ENCODE measurements around the gene BLACAT1. TPM values are rescaled to one million over a fixed set of nuclear protein-coding genes. Genes with fewer than 3 reads are reported as not detected.

The BLACAT1 gene
- total RNA-seq, 1 experiment from 2014 or later: 9.8 TPM

DNA sequence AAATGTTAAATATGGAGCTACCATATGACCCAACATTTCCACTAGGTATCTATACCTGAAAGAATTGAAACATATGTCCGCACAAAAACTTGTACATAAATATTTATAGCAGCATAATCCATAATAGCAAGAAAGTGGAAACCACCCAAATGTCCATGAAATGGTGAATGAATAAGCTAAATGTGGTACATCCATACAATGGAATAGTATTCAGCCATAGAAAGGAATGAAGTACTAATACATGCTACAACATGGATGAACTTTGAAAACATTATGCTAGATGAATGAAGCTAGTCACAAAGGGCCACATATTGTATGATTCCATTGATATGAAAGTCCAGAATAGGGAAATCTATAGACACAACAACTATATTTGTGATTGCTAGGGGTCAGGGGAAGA, 20.0 kb upstream of the BLACAT1 start:
- ChIA-PET CTCF (interaction anchor here (0.7 to 4.7 kb wide), 3 partner anchors 11 to 53 kb away, joined by 3 to 51 read pairs (median 4); no protein-coding TSS in a partner anchor), POLR2A (no interaction called here)
- Mint-ChIP-seq H3K9me3 (peaks cover 17% of the 10 kb centered on the region), H3K4me1 (peaks cover 39% of the 10 kb centered on the region), H3K27ac (no peak overlapping the region), H3K27me3 (ENCODE audit: low read depth) (peaks cover 48% of the 10 kb centered on the region), H3K4me3 (no peak overlapping the region), H3K36me3 (peaks cover 15% of the 10 kb centered on the region)
- ATAC-seq (no peak), DNase-seq (ENCODE audit: low spot score) (no peak)
- no peak for TF ChIP-seq GTF2I (CRISPR knock-in tag; conservative IDR thresholded peaks at IDR 0.05)
- TF ChIP-seq TEAD4 (CRISPR knock-in tag; IDR thresholded peaks at IDR 0.05): no peak
- TF ChIP-seq ATF3 (CRISPR knock-in tag; conservative IDR thresholded peaks at IDR 0.05): no peak
- no peak for TF ChIP-seq TP53 (CRISPR knock-in tag; IDR thresholded peaks at IDR 0.05)
- TF ChIP-seq SP1 (CRISPR knock-in tag; conservative IDR thresholded peaks at IDR 0.05): no peak
- TF ChIP-seq ZNF263 (CRISPR knock-in tag; IDR thresholded peaks at IDR 0.05; ENCODE audit: low read depth): no peak
- TF ChIP-seq, protein P1, sequence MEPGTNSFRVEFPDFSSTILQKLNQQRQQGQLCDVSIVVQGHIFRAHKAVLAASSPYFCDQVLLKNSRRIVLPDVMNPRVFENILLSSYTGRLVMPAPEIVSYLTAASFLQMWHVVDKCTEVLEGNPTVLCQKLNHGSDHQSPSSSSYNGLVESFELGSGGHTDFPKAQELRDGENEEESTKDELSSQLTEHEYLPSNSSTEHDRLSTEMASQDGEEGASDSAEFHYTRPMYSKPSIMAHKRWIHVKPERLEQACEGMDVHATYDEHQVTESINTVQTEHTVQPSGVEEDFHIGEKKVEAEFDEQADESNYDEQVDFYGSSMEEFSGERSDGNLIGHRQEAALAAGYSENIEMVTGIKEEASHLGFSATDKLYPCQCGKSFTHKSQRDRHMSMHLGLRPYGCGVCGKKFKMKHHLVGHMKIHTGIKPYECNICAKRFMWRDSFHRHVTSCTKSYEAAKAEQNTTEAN (CRISPR knock-in tag; IDR thresholded peaks at IDR 0.05): no peak
- no peak for TF ChIP-seq ZNF512 (CRISPR knock-in tag; IDR thresholded peaks at IDR 0.05; ENCODE audit: borderline replicate concordance)
- TF ChIP-seq ZNF416 (CRISPR knock-in tag; IDR thresholded peaks at IDR 0.05): no peak
- no peak for TF ChIP-seq NR1H2 (CRISPR knock-in tag; IDR thresholded peaks at IDR 0.05)
- no peak for TF ChIP-seq RELA (CRISPR knock-in tag; IDR thresholded peaks at IDR 0.05; ENCODE audit: borderline replicate concordance)
- TF ChIP-seq, protein P2, sequence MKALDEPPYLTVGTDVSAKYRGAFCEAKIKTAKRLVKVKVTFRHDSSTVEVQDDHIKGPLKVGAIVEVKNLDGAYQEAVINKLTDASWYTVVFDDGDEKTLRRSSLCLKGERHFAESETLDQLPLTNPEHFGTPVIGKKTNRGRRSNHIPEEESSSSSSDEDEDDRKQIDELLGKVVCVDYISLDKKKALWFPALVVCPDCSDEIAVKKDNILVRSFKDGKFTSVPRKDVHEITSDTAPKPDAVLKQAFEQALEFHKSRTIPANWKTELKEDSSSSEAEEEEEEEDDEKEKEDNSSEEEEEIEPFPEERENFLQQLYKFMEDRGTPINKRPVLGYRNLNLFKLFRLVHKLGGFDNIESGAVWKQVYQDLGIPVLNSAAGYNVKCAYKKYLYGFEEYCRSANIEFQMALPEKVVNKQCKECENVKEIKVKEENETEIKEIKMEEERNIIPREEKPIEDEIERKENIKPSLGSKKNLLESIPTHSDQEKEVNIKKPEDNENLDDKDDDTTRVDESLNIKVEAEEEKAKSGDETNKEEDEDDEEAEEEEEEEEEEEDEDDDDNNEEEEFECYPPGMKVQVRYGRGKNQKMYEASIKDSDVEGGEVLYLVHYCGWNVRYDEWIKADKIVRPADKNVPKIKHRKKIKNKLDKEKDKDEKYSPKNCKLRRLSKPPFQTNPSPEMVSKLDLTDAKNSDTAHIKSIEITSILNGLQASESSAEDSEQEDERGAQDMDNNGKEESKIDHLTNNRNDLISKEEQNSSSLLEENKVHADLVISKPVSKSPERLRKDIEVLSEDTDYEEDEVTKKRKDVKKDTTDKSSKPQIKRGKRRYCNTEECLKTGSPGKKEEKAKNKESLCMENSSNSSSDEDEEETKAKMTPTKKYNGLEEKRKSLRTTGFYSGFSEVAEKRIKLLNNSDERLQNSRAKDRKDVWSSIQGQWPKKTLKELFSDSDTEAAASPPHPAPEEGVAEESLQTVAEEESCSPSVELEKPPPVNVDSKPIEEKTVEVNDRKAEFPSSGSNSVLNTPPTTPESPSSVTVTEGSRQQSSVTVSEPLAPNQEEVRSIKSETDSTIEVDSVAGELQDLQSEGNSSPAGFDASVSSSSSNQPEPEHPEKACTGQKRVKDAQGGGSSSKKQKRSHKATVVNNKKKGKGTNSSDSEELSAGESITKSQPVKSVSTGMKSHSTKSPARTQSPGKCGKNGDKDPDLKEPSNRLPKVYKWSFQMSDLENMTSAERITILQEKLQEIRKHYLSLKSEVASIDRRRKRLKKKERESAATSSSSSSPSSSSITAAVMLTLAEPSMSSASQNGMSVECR (CRISPR knock-in tag; IDR thresholded peaks at IDR 0.05; ENCODE audit: borderline replicate concordance): no peak
- TF ChIP-seq E2F4 (CRISPR knock-in tag; IDR thresholded peaks at IDR 0.05; ENCODE audit: borderline replicate concordance, low read depth): no peak

DNA sequence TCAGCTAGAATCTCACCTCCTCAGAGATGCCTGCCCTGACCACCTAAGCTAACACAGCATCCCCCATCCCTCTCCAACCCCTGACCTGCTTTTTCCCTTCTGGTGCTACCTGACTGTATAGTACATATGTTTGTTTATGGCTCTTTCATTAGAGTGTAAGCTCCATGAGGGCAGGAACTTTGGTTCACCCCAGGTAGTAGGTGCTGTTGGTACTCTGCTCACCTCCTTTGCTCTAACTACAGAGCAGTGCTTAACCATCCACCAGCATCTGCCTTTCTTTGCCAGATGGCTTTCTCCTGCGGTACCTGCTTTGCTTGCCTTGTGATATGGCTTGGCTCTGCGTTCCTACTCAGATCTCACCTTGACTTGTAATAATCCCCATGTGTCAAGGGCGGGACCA, 18.7 kb upstream of the BLACAT1 start:
- ATAC-seq (no peak), DNase-seq (ENCODE audit: low spot score) (no peak)
- CTCF ChIA-PET: interaction anchor here (0.9 to 4.7 kb wide), 3 partner anchors 12 to 50 kb away, joined by 3 to 51 read pairs (median 4); no protein-coding TSS in a partner anchor
- H3K36me3 Mint-ChIP-seq: peaks cover 15% of the 10 kb centered on the region
- H3K27me3 Mint-ChIP-seq (ENCODE audit: low read depth): peaks cover 39% of the 10 kb centered on the region
- POLR2A ChIA-PET: no interaction called here
- peaks cover 17% of the 10 kb centered on the region for H3K9me3 Mint-ChIP-seq
- H3K27ac Mint-ChIP-seq: no peak overlapping the region
- TF ChIP-seq, protein P3, sequence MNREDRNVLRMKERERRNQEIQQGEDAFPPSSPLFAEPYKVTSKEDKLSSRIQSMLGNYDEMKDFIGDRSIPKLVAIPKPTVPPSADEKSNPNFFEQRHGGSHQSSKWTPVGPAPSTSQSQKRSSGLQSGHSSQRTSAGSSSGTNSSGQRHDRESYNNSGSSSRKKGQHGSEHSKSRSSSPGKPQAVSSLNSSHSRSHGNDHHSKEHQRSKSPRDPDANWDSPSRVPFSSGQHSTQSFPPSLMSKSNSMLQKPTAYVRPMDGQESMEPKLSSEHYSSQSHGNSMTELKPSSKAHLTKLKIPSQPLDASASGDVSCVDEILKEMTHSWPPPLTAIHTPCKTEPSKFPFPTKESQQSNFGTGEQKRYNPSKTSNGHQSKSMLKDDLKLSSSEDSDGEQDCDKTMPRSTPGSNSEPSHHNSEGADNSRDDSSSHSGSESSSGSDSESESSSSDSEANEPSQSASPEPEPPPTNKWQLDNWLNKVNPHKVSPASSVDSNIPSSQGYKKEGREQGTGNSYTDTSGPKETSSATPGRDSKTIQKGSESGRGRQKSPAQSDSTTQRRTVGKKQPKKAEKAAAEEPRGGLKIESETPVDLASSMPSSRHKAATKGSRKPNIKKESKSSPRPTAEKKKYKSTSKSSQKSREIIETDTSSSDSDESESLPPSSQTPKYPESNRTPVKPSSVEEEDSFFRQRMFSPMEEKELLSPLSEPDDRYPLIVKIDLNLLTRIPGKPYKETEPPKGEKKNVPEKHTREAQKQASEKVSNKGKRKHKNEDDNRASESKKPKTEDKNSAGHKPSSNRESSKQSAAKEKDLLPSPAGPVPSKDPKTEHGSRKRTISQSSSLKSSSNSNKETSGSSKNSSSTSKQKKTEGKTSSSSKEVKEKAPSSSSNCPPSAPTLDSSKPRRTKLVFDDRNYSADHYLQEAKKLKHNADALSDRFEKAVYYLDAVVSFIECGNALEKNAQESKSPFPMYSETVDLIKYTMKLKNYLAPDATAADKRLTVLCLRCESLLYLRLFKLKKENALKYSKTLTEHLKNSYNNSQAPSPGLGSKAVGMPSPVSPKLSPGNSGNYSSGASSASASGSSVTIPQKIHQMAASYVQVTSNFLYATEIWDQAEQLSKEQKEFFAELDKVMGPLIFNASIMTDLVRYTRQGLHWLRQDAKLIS (CRISPR knock-in tag; IDR thresholded peaks at IDR 0.05; ENCODE audit: borderline replicate concordance): no peak
- TF ChIP-seq, protein P1 (CRISPR knock-in tag; IDR thresholded peaks at IDR 0.05): no peak
- TF ChIP-seq PRRX2 (CRISPR knock-in tag; IDR thresholded peaks at IDR 0.05): no peak
- TF ChIP-seq TEAD4 (CRISPR knock-in tag; IDR thresholded peaks at IDR 0.05): no peak
- peaks cover 34% of the 10 kb centered on the region for H3K4me1 Mint-ChIP-seq
- H3K4me3 Mint-ChIP-seq: no peak overlapping the region

Measured in WTC11 (cell line).